CD4-positive, alpha-beta T cell (primary cell): ENCODE measurements around the gene FAM47B. TPM values are rescaled to one million over a fixed set of nuclear protein-coding genes. Genes with fewer than 3 reads are reported as not detected.

Experiments used
- ATAC-seq: fragments of 200-7000 bp; cut with Tn5 transposase; one replicate; pipeline ENCODE4 v1.10.0; 2022; ENCODE audit warnings: mild to moderate bottlenecking; ENCODE audit not compliant: poor library complexity
- CTCF ChIA-PET: fragments of 350-600 bp; sonication (Branson Sonifier 250); formaldehyde crosslinking; loops from one replicate; lab custom pipeline; 2021; ENCODE audit warnings: antibody characterized with exemption, inconsistent platforms; lab: Charles Lee
- POLR2A ChIA-PET: fragments of 350-600 bp; sonication (Branson Sonifier 250); formaldehyde crosslinking; loops from one replicate; lab custom pipeline; 2021; ENCODE audit warnings: antibody characterized with exemption, inconsistent platforms; lab: Charles Lee
- DNase-seq, 14 experiments: peaks; one replicate each; pipeline ENCODE4 v3.0.0-alpha.2; 2013 to 2020; ENCODE audit warnings: mixed read lengths in 2 of 14
- H3K27ac ChIP-seq, 2 donors: one replicate each; pipeline versions ENCODE4 v1.5.1 to v1.7.0; 2013; ENCODE audit warnings: low read length in 2 of 2, low read depth in 1 of 2, mild to moderate bottlenecking in 1 of 2
- H3K27me3 ChIP-seq, 2 experiments: 1 replicate in 1 of 2; 2 replicates in 1 of 2; pipeline versions ENCODE4 v1.6.1 to v1.7.0; 2013; ENCODE audit warnings: low read length in 2 of 2, control low read depth in 1 of 2, mild to moderate bottlenecking in 1 of 2, moderate library complexity in 1 of 2; ENCODE audit not compliant: insufficient read depth in 2 of 2, control insufficient read depth in 1 of 2
- H3K36me3 ChIP-seq: one replicate; pipeline ENCODE4 v1.6.1; 2013; ENCODE audit warnings: low read length, control low read depth; ENCODE audit not compliant: insufficient read depth
- H3K4me1 ChIP-seq: one replicate; pipeline ENCODE4 v1.6.1; 2013; ENCODE audit warnings: low read length, control low read depth; ENCODE audit not compliant: insufficient read depth
- H3K4me3 ChIP-seq: one replicate; pipeline ENCODE4 v1.5.1; 2013; ENCODE audit warnings: mild to moderate bottlenecking, low read length, moderate library complexity
- H3K9me3 ChIP-seq, 2 experiments: 1 replicate in 1 of 2; 2 replicates in 1 of 2; pipeline versions ENCODE4 v1.6.1 to v1.7.0; 2013; ENCODE audit warnings: low read length in 2 of 2, mild to moderate bottlenecking in 2 of 2, control low read depth in 1 of 2, moderate library complexity in 1 of 2; ENCODE audit not compliant: control insufficient read depth in 1 of 2, insufficient read depth in 1 of 2
- H3K27ac Mint-ChIP-seq: one replicate; pipeline ENCODE4 v1.8.0; 2020; ENCODE audit warnings: mixed read lengths
- H3K27me3 Mint-ChIP-seq: one replicate; pipeline ENCODE4 v1.8.0; 2021; ENCODE audit warnings: mixed read lengths
- H3K36me3 Mint-ChIP-seq: one replicate; pipeline ENCODE4 v1.8.0; 2021; ENCODE audit warnings: low read depth, mixed read lengths
- H3K4me1 Mint-ChIP-seq: one replicate; pipeline ENCODE4 v1.8.0; 2021; ENCODE audit warnings: low read depth, mixed read lengths
- H3K4me3 Mint-ChIP-seq: one replicate; pipeline ENCODE4 v1.8.0; 2020; ENCODE audit warnings: mild to moderate bottlenecking, mixed read lengths
- H3K9me3 Mint-ChIP-seq: one replicate; pipeline ENCODE4 v1.8.0; 2020; ENCODE audit warnings: mixed read lengths
- intact Hi-C, 2 experiments: fragments of 100-400 bp; cut with DNase I in 1 of 2; cut with micrococcal nuclease in 1 of 2; formaldehyde crosslinking; loops; one replicate each; pipeline versions ENCODE4 v1.15.1 to v1.9.0; 2023 to 2025; cut with DNase I, micrococcal nuclease
- total RNA-seq, 174 experiments: library from RNA in 2 of 174; stranded (reverse) in 2 of 174; gene quantifications; one replicate each; pipeline ENCODE4 v1.2.3 and lab custom pipeline; 2021 to 2026
- TF ChIP-seq, protein P1 (sequence below): fragments of 200-600 bp; IDR thresholded peaks from one replicate; pipeline ENCODE4 v1.8.0; 2022; ENCODE audit warnings: antibody characterized with exemption, mild to moderate bottlenecking

The FAM47B gene
- total RNA-seq, 2 experiments from 2014 or later: not detected

DNA sequence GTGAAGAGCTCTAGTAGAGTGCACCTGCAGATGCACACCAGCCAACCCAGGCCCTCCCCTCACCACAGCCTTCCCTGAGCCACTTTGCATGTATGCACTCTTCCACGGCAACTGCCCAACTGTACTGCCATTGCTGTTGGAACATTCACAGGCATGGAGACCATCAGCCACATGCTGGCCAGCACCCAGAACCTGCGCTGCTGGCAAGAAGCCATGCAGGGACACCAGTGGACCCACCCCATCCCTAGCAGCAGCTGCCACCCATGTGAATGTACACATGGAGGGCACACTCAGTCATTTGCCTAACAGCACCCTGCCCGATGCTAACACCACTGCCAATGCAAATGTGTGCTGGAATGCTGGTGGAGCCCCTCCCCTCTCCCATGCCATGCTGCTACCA, 35.6 kb downstream of the FAM47B start:
- Histone ChIP-seq H3K36me3 (no peaks in the 10 kb centered on the region), H3K27ac (no peak overlapping the region), H3K9me3 (peaks cover 0 to 10% of the 10 kb centered on the region in 2 experiments), H3K4me3 (no peak overlapping the region), H3K27me3 (no peaks in the 10 kb centered on the region), H3K4me1 (no peaks in the 10 kb centered on the region)
- Mint-ChIP-seq H3K9me3 (peaks cover 7% of the 10 kb centered on the region), H3K27ac (no peak overlapping the region), H3K4me3 (no peak overlapping the region), H3K27me3 (no peaks in the 10 kb centered on the region), H3K36me3 (no peaks in the 10 kb centered on the region), H3K4me1 (no peaks in the 10 kb centered on the region)
- ATAC-seq (no peak), DNase-seq (no peak)
- ChIA-PET POLR2A (no interaction called here), CTCF (no interaction called here)
- intact Hi-C loops: no loop called here
- TF ChIP-seq, protein P1, sequence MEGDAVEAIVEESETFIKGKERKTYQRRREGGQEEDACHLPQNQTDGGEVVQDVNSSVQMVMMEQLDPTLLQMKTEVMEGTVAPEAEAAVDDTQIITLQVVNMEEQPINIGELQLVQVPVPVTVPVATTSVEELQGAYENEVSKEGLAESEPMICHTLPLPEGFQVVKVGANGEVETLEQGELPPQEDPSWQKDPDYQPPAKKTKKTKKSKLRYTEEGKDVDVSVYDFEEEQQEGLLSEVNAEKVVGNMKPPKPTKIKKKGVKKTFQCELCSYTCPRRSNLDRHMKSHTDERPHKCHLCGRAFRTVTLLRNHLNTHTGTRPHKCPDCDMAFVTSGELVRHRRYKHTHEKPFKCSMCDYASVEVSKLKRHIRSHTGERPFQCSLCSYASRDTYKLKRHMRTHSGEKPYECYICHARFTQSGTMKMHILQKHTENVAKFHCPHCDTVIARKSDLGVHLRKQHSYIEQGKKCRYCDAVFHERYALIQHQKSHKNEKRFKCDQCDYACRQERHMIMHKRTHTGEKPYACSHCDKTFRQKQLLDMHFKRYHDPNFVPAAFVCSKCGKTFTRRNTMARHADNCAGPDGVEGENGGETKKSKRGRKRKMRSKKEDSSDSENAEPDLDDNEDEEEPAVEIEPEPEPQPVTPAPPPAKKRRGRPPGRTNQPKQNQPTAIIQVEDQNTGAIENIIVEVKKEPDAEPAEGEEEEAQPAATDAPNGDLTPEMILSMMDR: no peak

DNA sequence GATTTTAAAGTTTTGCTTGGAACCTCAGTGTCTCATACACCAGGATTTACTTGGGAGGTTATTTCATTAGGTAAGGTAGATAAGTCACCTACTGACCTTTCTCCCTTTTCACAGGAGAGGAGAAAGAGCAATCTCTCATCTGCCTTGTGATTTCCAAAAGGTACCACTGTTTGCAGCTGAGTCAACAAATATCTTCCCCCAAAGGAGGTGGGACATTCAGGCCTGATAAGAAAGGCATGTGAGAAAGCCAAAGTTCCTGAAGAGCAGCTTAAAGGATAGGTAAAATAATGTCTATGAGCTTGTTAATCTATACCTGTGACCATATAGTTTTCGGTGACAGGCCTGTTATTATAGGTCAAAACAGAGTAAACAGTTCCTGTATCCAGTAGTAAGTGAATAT, 45.0 kb downstream of the FAM47B start:
- Histone ChIP-seq H3K4me3 (no peak overlapping the region), H3K27me3 (no peaks in the 10 kb centered on the region), H3K36me3 (no peaks in the 10 kb centered on the region), H3K4me1 (no peaks in the 10 kb centered on the region), H3K27ac (no peak overlapping the region), H3K9me3 (no peaks in the 10 kb centered on the region)
- ATAC-seq (no peak), DNase-seq (no peak)
- no peaks in the 10 kb centered on the region for H3K9me3 Mint-ChIP-seq
- CTCF ChIA-PET: no interaction called here
- no peaks in the 10 kb centered on the region for H3K36me3 Mint-ChIP-seq
- no peaks in the 10 kb centered on the region for H3K27me3 Mint-ChIP-seq
- intact Hi-C loops: no loop called here
- TF ChIP-seq, protein P1: no peak
- POLR2A ChIA-PET: no interaction called here
- H3K4me1 Mint-ChIP-seq: no peaks in the 10 kb centered on the region
- no peak overlapping the region for H3K27ac Mint-ChIP-seq
- no peak overlapping the region for H3K4me3 Mint-ChIP-seq
